Hepatocyte (in vitro differentiated cells): ENCODE measurements around the gene FAM131C. TPM values are rescaled to one million over a fixed set of nuclear protein-coding genes. Genes with fewer than 3 reads are reported as not detected.

Experiments
- DNase-seq: peaks from one replicate; pipeline ENCODE4 v3.0.0-alpha.2; 2016; ENCODE audit warnings: low spot score
- H2AFZ ChIP-seq: fragments of 200-600 bp; sonication (generic); 2 replicates; pipeline ENCODE4 v1.6.0; 2016; ENCODE audit warnings: antibody characterized with exemption, mild to moderate bottlenecking
- H3K27ac ChIP-seq: fragments of 200-600 bp; sonication (generic); 2 replicates; pipeline ENCODE4 v1.5.1; 2016; ENCODE audit warnings: mild to moderate bottlenecking
- H3K27me3 ChIP-seq: fragments of 200-600 bp; sonication (generic); 2 replicates; pipeline ENCODE4 v1.6.1; 2016
- H3K36me3 ChIP-seq: fragments of 200-600 bp; sonication (generic); replicated peaks from 2 replicates; pipeline ENCODE4 v1.5.1; 2016; ENCODE audit warnings: low read depth; ENCODE audit not compliant: insufficient read depth
- H3K4me1 ChIP-seq: fragments of 200-600 bp; sonication (generic); 2 replicates; pipeline ENCODE4 v1.5.1; 2016; ENCODE audit warnings: mild to moderate bottlenecking, moderate library complexity; ENCODE audit not compliant: insufficient read depth
- H3K4me2 ChIP-seq: fragments of 200-600 bp; sonication (generic); 2 replicates; pipeline ENCODE4 v1.6.0; 2016
- H3K4me3 ChIP-seq: fragments of 200-600 bp; sonication (generic); 2 replicates; pipeline ENCODE4 v1.5.1; 2016; ENCODE audit warnings: mild to moderate bottlenecking
- H3K79me2 ChIP-seq: fragments of 200-600 bp; sonication (generic); 2 replicates; pipeline ENCODE4 v1.6.0; 2017; ENCODE audit warnings: mild to moderate bottlenecking
- H3K9me2 ChIP-seq: fragments of 200-600 bp; sonication (generic); replicated peaks from 2 replicates; pipeline ENCODE4 v1.6.0; 2017; ENCODE audit warnings: mild to moderate bottlenecking; ENCODE audit not compliant: insufficient read depth
- H3K9me3 ChIP-seq: fragments of 200-600 bp; sonication (generic); 2 replicates; pipeline ENCODE4 v1.5.1; 2016; ENCODE audit warnings: low read depth, mild to moderate bottlenecking
- H4K20me1 ChIP-seq: fragments of 200-600 bp; sonication (generic); 2 replicates; pipeline ENCODE4 v1.6.0; 2016; ENCODE audit warnings: mild to moderate bottlenecking; ENCODE audit not compliant: insufficient read depth, poor library complexity, severe bottlenecking
- EZH2 ChIP-seq: fragments of 200-600 bp; sonication (generic); IDR thresholded peaks from 2 replicates; pipeline ENCODE4 v1.6.1; 2016; ENCODE audit warnings: antibody characterized with exemption, mild to moderate bottlenecking, borderline replicate concordance
- EZH2phosphoT487 ChIP-seq: fragments of 200-600 bp; sonication (generic); IDR thresholded peaks from one replicate; pipeline ENCODE4 v1.6.1; 2018; ENCODE audit warnings: antibody characterized with exemption, mild to moderate bottlenecking, low read depth, moderate library complexity; ENCODE audit not compliant: unreplicated experiment, severe bottlenecking
- WGBS: methylation state at CpG from one replicate; pipeline ENCODE4 v1.1.6; 2016; ENCODE audit warnings: low lambda C conversion rate; ENCODE audit errors: missing lambda C conversion rate; 5-methylcytosine and 5-hydroxymethylcytosine counted together
- polyA plus RNA-seq: library from polyadenylated mRNA; unstranded; fragments of >200 nt; fragmentation: Nextera tagmentation; extraction: Ambion mirVana; gene quantifications from 2 replicates; pipeline ENCODE4 v1.2.1, GENCODE V29; 2016
- total RNA-seq: library from RNA; depleted of rRNA; stranded (reverse); fragments of >200 nt; gene quantifications from 2 replicates; pipeline ENCODE4 v1.2.3, GENCODE V29; 2014
- TF ChIP-seq, protein P1 (sequence below): fragments of 200-600 bp; sonication (generic); IDR thresholded peaks from 2 replicates; pipeline ENCODE4 v1.5.1; 2016; ENCODE audit warnings: antibody characterized with exemption, mild to moderate bottlenecking; ENCODE audit not compliant: poor library complexity

Gene FAM131C
- total and polyA plus RNA-seq, 2 experiments from 2014 or later, result 3.5 to 7.5 TPM

DNA sequence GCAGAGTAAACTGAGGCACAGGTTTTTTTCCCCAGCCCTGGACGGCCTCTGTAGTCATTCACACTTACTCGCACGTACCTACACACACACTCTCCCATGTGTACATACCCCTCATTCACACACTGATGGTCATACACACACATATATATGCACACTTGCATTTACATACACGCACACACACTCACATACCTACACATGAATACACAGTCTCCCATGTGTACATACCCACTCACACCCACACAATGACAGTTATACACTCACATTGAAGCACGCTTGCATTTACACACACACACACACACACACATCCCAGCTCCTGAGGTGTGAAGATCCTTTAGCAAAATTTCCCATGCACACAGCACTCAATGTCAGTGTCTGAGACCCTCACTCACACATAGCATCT lies 766 bp upstream of the FAM131C start:
- Histone ChIP-seq H2AFZ (no peak overlapping the region), H3K9me2 (no peaks in the 10 kb centered on the region), H3K79me2 (no peaks in the 10 kb centered on the region), H3K4me3 (no peak overlapping the region), H3K9me3 (no peaks in the 10 kb centered on the region), H3K27ac (no peak overlapping the region), H4K20me1 (no peaks in the 10 kb centered on the region), H3K4me2 (peak overlapping the region; percentile 98), H3K4me1 (peaks cover 7% of the 10 kb centered on the region), H3K36me3 (no peaks in the 10 kb centered on the region), H3K27me3 (no peaks in the 10 kb centered on the region)
- no peak for TF ChIP-seq EZH2
- TF ChIP-seq, protein P1, sequence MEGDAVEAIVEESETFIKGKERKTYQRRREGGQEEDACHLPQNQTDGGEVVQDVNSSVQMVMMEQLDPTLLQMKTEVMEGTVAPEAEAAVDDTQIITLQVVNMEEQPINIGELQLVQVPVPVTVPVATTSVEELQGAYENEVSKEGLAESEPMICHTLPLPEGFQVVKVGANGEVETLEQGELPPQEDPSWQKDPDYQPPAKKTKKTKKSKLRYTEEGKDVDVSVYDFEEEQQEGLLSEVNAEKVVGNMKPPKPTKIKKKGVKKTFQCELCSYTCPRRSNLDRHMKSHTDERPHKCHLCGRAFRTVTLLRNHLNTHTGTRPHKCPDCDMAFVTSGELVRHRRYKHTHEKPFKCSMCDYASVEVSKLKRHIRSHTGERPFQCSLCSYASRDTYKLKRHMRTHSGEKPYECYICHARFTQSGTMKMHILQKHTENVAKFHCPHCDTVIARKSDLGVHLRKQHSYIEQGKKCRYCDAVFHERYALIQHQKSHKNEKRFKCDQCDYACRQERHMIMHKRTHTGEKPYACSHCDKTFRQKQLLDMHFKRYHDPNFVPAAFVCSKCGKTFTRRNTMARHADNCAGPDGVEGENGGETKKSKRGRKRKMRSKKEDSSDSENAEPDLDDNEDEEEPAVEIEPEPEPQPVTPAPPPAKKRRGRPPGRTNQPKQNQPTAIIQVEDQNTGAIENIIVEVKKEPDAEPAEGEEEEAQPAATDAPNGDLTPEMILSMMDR, result no peak
- no peak for TF ChIP-seq EZH2phosphoT487
- no peak for DNase-seq
- WGBS, result 89% methylated on average over 5 of the region's 5 CpGs

DNA sequence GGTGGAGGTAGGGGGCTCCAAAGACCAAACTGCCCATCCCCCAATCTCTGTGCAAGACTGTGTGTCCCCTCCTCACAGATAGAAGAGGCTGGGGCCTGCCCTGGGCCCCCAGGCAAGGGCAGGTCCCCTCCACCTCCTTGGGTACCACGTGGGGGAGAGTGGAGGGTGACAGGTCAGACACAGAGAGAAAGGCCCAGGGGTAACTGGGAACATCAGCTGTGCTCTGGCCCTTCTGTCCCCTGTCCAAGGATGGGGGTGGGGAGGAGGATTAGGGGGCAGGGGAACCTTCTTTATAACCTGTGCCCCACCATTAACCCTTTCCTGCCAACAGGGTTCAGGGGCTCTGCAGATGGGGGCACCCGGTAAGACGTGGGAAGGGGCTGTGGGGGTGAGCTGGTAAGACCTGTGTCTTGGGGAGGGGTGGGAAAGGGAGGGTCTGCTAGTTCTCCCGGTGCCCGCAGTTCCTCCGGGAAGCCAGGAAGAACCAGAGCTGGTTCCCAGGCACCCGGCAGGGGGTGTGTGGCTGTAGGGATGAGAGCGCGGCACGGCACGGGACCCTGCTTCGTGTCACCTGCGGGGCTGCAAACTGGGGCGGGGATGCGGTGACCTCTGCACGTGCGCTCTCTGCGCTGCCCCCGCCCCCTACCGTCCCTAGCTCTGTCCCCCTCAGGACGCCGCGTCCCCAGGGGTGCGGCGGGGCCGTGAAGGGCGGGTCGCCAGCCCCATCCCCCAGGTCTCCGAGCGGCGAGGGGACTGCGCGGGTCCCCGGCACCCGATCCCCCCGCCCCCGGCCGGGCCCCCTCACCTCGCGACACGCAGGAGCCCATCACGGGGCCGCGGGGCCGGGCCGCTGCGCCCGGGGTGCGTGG lies 601 bp downstream of the FAM131C start:
- Histone ChIP-seq H3K79me2 (no peaks in the 10 kb centered on the region), H3K4me3 (peak overlapping the region; percentile 45), H3K27me3 (no peaks in the 10 kb centered on the region), H2AFZ (peak overlapping the region; percentile 49), H3K9me2 (no peaks in the 10 kb centered on the region), H3K36me3 (no peaks in the 10 kb centered on the region), H3K27ac (no peak overlapping the region), H4K20me1 (no peaks in the 10 kb centered on the region), H3K4me1 (peaks cover 16% of the 10 kb centered on the region), H3K4me2 (peak overlapping the region; percentile 98), H3K9me3 (no peaks in the 10 kb centered on the region)
- no peak for TF ChIP-seq EZH2
- TF ChIP-seq EZH2phosphoT487, result no peak
- TF ChIP-seq, protein P1, result peak; percentile 21
- peak; percentile 64 for DNase-seq
- 20% methylated on average over 3 of the region's 49 CpGs for WGBS

DNA sequence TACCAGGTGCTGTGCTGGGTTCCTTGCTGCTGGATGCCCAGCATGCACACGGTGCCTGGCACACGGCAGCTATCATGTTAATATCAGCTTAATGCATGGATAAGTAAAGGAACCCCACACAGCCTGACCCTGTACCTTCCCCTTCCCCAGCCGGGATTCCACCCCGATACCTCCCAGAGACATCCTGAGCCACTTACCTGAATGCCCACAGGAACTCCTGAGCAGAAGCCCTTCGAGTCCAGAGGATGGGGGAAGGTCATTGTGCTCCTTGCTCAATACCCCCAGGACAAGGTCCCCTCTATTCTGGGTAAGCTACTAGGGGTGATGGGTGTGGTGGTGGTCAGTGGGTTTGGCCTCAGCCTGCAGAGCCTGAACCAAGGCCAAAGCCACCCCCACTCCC lies 1.4 kb downstream of the FAM131C start:
- Histone ChIP-seq H3K4me1 (peaks cover 21% of the 10 kb centered on the region), H3K9me3 (no peaks in the 10 kb centered on the region), H3K27me3 (no peaks in the 10 kb centered on the region), H3K79me2 (no peaks in the 10 kb centered on the region), H3K4me2 (no peak overlapping the region), H2AFZ (no peak overlapping the region), H3K36me3 (no peaks in the 10 kb centered on the region), H4K20me1 (no peaks in the 10 kb centered on the region), H3K4me3 (no peak overlapping the region), H3K27ac (no peak overlapping the region), H3K9me2 (no peaks in the 10 kb centered on the region)
- 82% methylated on average over 5 of the region's 5 CpGs for WGBS
- DNase-seq, result no peak
- TF ChIP-seq, protein P1, result no peak
- no peak for TF ChIP-seq EZH2
- TF ChIP-seq EZH2phosphoT487, result no peak
